Breast epithelium (tissue), 3 donors: ENCODE results near the gene ERRFI1.

Source experiments
- CTCF ChIP-seq, 3 donors: fragments of 450-650 bp; IDR thresholded peaks; one replicate each; pipeline ENCODE4 v1.5.1; 2016 to 2017; ENCODE audit warnings: antibody characterized with exemption in 3 of 3, mild to moderate bottlenecking in 3 of 3, moderate library complexity in 3 of 3
- POLR2AphosphoS5 ChIP-seq, 3 donors: sonication (generic); formaldehyde crosslinking; IDR thresholded peaks; one replicate each; pipeline ENCODE4 v1.6.1; 2017; ENCODE audit warnings: antibody characterized with exemption in 3 of 3

DNA sequence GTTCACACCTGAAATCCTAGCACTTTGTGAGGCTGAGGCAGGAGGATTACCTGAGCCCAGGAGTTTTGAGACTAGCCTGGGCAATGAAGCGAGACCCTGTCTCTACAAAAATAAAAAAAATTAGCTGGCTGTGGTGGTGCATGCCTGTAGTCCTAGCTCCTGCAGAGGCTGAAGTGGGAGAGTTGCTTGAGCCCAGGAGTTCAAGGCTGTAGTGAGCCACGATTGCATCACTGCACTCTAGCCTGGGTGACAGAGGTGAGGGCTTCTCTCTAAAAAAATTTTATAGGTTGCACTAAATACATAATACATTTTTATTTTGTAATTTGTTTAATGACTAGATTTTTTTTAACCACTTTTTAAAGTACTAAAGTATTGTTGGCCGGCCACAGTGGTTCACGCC is 58.5 kb downstream of the ERRFI1 start:
- TF ChIP-seq CTCF (IDR thresholded peaks at IDR 0.05), result no peak
- no peak for TF ChIP-seq POLR2AphosphoS5 (IDR thresholded peaks at IDR 0.05)
